Natural killer cell treated with Interleukin-12 subunit alpha and Interleukin-12 subunit beta and Interleukin-15 and Interleukin-18, amount 100 ng/mL, for 72 hours (primary cell): Measurements from ENCODE around the gene MFGE8. TPM values are rescaled to one million over a fixed set of nuclear protein-coding genes. Genes with fewer than 3 reads are reported as not detected.

ENCODE experiments used
- ATAC-seq, 2 donors: fragments of 150-1000 bp; cut with Tn5 transposase in 1 of 2; sonication (Bioruptor Pico), chemical (Tn5 transposase) in 1 of 2; 2 replicates each; pipeline ENCODE4 v1.10.0; 2021
- DNase-seq: peaks from one replicate; pipeline ENCODE4 v3.0.0; 2022; ENCODE audit warnings: low spot score
- H3K27ac Mint-ChIP-seq, 2 donors: 1 replicate in 1 of 2; 2 replicates in 1 of 2; pipeline ENCODE4 v1.8.0; 2022; ENCODE audit warnings: mixed read lengths in 2 of 2, mild to moderate bottlenecking in 1 of 2, moderate library complexity in 1 of 2
- H3K27me3 Mint-ChIP-seq, 2 donors: 1 replicate in 1 of 2; 2 replicates in 1 of 2; pipeline ENCODE4 v1.8.0; 2022; ENCODE audit warnings: mixed read lengths in 2 of 2
- H3K36me3 Mint-ChIP-seq: one replicate; pipeline ENCODE4 v1.8.0; 2022; ENCODE audit warnings: mixed read lengths
- H3K4me1 Mint-ChIP-seq, 2 donors: 1 replicate in 1 of 2; 2 replicates in 1 of 2; pipeline ENCODE4 v1.8.0; 2022; ENCODE audit warnings: low read depth in 2 of 2, mixed read lengths in 2 of 2, mild to moderate bottlenecking in 1 of 2
- H3K4me3 Mint-ChIP-seq: one replicate; pipeline ENCODE4 v1.8.0; 2022; ENCODE audit warnings: mixed read lengths
- H3K9me3 Mint-ChIP-seq: 2 replicates; pipeline ENCODE4 v1.8.0; 2022; ENCODE audit warnings: mixed read lengths
- total RNA-seq, 2 donors: library from RNA; stranded (reverse); gene quantifications; one replicate each; pipeline ENCODE4 v1.2.3, GENCODE V29; 2022

The MFGE8 gene
- total RNA-seq, 2 donors from 2014 or later: 10.9 to 46.2 TPM

GRCh38 chr15:88900982-88901418 lies 12.2 kb downstream of the MFGE8 start:
- Mint-ChIP-seq H3K9me3 (no peaks in the 10 kb centered on the region), H3K4me1 (peaks cover 17 to 25% of the 10 kb centered on the region in 2 donors), H3K36me3 (no peaks in the 10 kb centered on the region), H3K4me3 (no peak overlapping the region), H3K27me3 (no peaks in the 10 kb centered on the region), H3K27ac (no peak overlapping the region)
- DNase-seq: no peak
- ATAC-seq: no peak

- H3K4me3 Mint-ChIP-seq: no peak overlapping the region
- H3K4me1 Mint-ChIP-seq: peaks cover 20 to 29% of the 10 kb centered on the region in 2 donors
- ATAC-seq: no peak
- no peak for DNase-seq
- H3K27ac Mint-ChIP-seq: no peak overlapping the region
- H3K27me3 Mint-ChIP-seq: peaks cover 0 to 1% of the 10 kb centered on the region in 2 donors
- H3K36me3 Mint-ChIP-seq: no peaks in the 10 kb centered on the region
- no peaks in the 10 kb centered on the region for H3K9me3 Mint-ChIP-seq
Observed at GRCh38 chr15:88900309-88900981, 12.7 kb downstream of the MFGE8 start.

GRCh38 chr15:88899251-88899650 lies 13.9 kb downstream of the MFGE8 start:
- H3K27me3 Mint-ChIP-seq: peaks cover 0 to 2% of the 10 kb centered on the region in 2 donors
- H3K36me3 Mint-ChIP-seq: no peaks in the 10 kb centered on the region
- H3K9me3 Mint-ChIP-seq: no peaks in the 10 kb centered on the region
- DNase-seq: no peak
- H3K4me3 Mint-ChIP-seq: no peak overlapping the region
- no peak overlapping the region for H3K27ac Mint-ChIP-seq
- peaks cover 12 to 26% of the 10 kb centered on the region in 2 donors for H3K4me1 Mint-ChIP-seq
- ATAC-seq: no peak

DNA sequence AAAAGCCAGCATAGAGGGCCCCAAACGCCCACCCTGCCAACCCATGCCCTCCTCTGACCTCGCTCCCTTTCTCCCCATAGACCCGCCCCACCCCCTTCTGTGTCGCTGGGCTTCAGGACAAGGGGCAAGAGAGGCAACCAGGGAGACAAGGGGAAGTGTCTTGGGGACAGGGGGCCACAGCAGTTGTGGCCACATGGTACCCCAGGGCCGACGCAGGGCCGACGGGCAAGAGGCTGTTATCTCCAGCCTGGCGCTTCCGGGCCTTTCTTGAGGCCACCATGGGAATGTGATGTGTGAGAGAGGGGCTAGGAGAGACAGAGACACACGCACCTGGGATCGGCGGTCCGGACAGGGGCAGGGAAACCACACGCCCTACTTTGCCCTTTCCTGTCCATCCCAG lies 14.4 kb downstream of the MFGE8 start:
- DNase-seq (no peak), ATAC-seq (no peak)
- peak overlapping the region in 1 of 2 donors; percentile 38 for H3K27ac Mint-ChIP-seq
- no peak overlapping the region for H3K4me3 Mint-ChIP-seq
- H3K36me3 Mint-ChIP-seq: no peaks in the 10 kb centered on the region
- H3K27me3 Mint-ChIP-seq: peaks cover 0 to 2% of the 10 kb centered on the region in 2 donors
- no peaks in the 10 kb centered on the region for H3K9me3 Mint-ChIP-seq
- H3K4me1 Mint-ChIP-seq: peaks cover 12 to 31% of the 10 kb centered on the region in 2 donors

DNA sequence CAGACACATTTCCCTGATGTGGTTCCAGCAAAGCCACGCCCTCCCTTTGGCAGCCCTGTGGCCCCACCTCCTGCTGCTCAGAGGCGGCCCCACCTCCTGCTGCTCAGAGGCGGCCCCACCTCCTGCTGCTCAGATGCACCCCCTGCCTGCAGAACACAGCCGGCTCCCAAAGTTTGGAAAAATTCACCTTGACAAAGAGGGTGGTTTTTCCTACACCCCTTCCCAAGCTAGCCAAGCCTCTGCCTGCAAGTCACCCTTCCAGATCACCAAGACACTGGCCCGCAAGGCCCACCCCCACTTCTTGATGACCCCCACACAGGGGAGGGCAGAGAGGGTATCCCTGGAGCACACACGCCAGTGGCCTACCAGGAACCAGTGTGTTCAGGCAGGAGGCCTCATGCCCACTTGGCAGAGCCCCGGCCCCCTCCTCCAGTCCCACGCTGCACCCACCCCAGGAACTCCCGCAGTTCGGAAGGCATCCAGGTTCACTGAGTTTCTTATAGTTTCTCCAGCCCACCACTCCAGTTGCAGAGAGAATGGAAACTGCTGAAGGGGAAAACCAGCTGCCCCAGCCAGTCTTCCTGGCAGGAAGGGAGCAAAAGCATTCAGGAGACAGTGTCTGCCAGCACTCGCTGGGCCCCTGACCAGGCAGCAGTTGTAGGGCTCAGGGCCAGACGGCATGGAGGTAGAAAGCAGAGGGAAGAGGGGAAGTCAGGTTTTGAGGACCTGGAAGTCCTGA lies 15.6 kb downstream of the MFGE8 start:
- ATAC-seq (peak; percentile 45 to 71), DNase-seq (peak; percentile 71)
- Mint-ChIP-seq H3K4me3 (no peak overlapping the region), H3K27ac (no peak overlapping the region), H3K27me3 (peaks cover 0 to 2% of the 10 kb centered on the region in 2 donors), H3K4me1 (peaks cover 12 to 37% of the 10 kb centered on the region in 2 donors), H3K36me3 (no peaks in the 10 kb centered on the region), H3K9me3 (no peaks in the 10 kb centered on the region)

- Mint-ChIP-seq H3K4me3 (no peak overlapping the region), H3K27me3 (peaks cover 0 to 2% of the 10 kb centered on the region in 2 donors), H3K36me3 (no peaks in the 10 kb centered on the region), H3K27ac (peak overlapping the region in 1 of 2 donors; percentile 26), H3K4me1 (peaks cover 12 to 37% of the 10 kb centered on the region in 2 donors), H3K9me3 (no peaks in the 10 kb centered on the region)
- DNase-seq (no peak), ATAC-seq (no peak)
Observed at GRCh38 chr15:88897142-88897455, 16.1 kb downstream of the MFGE8 start.

DNA sequence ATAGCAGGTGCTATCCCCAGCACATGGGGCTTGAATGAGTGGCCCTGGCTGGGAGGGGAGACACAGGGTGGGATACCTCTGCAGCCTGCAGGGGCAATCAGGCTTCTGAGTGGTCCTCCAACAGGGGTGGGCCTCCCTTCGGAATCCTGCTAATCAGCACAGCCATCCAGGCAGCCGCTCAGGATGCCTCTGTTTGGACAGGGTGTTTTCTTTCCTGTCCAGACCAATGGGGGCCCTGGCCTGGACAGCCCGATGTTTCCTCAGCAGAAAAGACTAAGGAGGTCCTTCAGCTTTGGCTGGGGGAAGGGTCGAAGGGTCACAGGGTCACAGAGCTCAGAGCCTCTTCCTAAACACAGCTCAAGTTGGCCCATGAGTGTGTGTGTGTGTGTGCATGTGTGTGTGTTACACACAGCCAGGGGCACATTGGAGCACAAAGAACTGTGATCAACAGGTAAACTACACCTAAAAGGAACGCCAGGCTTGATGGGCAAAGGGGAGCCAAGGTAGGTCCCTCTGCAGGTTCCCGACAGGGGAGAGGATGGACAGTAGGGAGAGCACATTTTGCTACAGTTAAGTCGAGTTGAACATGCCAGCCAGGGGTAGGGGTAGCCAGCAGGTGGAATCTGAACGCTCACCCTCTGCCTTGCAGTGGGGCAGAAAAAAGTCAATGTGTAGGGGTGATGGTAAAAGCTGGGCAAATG lies 16.7 kb downstream of the MFGE8 start:
- H3K9me3 Mint-ChIP-seq: no peaks in the 10 kb centered on the region
- H3K27ac Mint-ChIP-seq: peak overlapping the region in 1 of 2 donors; percentile 26
- H3K27me3 Mint-ChIP-seq: peaks cover 0 to 2% of the 10 kb centered on the region in 2 donors
- peaks cover 12 to 36% of the 10 kb centered on the region in 2 donors for H3K4me1 Mint-ChIP-seq
- H3K4me3 Mint-ChIP-seq: no peak overlapping the region
- ATAC-seq (no peak), DNase-seq (no peak)
- H3K36me3 Mint-ChIP-seq: no peaks in the 10 kb centered on the region

GRCh38 chr15:88894819-88895767 lies 18.1 kb downstream of the MFGE8 start, which contains the start of gene HAPLN3:
HAPLN3 (minus strand) TSS chr15:88895544; CDS start chr15:88887298, 8,246 bp downstream.
- peaks cover 12 to 40% of the 10 kb centered on the region in 2 donors for H3K4me1 Mint-ChIP-seq
- H3K4me3 Mint-ChIP-seq: peak within 1 kb of the TSS; percentile 85
- ATAC-seq: peak; percentile 80 to 85
- H3K9me3 Mint-ChIP-seq: no peaks in the 10 kb centered on the region
- DNase-seq: peak; percentile 89
- H3K27me3 Mint-ChIP-seq: peaks cover 0 to 2% of the 10 kb centered on the region in 2 donors
- H3K36me3 Mint-ChIP-seq: no peaks in the 10 kb centered on the region
- H3K27ac Mint-ChIP-seq: peak within 1 kb of the TSS; percentile 49 to 90

DNA sequence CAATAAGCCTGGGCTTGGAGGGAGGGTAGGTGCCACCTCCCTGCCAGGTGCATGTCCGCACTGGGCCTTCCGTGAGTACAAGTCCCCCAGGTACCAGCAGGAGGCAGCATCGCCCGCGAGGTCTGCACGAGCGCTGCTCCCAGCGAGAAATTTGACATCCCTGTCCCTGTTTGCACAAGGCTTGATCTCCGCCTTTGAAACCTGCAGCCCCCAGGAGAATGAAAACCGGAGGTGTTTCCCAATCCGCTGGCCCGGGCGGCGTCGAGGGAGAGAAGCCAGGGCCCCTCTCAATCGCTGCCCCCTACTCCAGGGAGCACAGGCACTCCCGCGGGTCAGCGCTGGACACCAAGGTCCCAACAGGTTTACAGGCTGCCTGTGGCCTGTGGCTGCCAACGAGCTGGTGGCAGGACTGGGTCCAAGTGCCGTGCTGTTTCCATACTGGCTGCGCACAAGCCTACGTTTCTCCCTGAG lies 18.8 kb downstream of the MFGE8 start:
- H3K36me3 Mint-ChIP-seq: no peaks in the 10 kb centered on the region
- H3K27me3 Mint-ChIP-seq: peaks cover 0 to 2% of the 10 kb centered on the region in 2 donors
- H3K4me1 Mint-ChIP-seq: peaks cover 12 to 47% of the 10 kb centered on the region in 2 donors

DNA sequence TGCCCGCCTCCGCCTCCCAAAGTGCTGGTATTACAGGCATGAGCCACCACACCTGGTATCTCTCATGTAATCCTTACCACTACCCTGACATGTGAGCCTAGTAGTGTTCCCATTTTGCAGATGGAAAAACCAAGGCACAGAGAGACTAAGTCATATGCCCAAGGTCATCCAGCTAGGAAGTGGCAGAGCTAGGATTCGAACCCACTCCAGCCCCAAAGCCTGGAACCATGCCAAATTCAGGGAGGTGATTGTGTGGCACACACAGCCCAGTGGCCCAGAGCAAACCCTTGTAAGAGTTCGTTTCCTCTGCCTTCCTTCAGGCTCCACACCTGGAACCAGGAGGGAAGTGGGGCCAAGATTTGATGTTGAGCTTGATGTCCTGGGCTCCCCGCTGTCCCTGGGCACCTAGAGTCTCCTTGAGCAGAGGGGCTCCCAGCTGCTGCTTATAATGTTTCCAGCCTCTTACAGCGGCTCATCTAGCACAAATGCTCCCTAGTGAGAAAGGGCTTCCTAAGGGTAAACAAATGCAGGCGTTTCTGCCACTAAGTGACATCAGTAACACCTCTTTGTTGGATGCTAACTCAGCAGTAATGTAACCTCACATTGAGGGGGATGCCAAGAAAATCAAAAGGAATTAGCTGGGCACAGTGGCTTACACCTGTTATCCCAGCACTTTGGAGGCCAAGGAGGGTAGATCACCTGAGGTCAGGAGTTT lies 21.5 kb downstream of the MFGE8 start:
- H3K4me1 Mint-ChIP-seq: peaks cover 8 to 45% of the 10 kb centered on the region in 2 donors
- H3K9me3 Mint-ChIP-seq: no peaks in the 10 kb centered on the region
- DNase-seq (no peak), ATAC-seq (no peak)
- H3K36me3 Mint-ChIP-seq: no peaks in the 10 kb centered on the region
- peak overlapping the region in 1 of 2 donors; percentile 61 for H3K27ac Mint-ChIP-seq
- no peak overlapping the region for H3K4me3 Mint-ChIP-seq
- H3K27me3 Mint-ChIP-seq: peaks cover 0 to 2% of the 10 kb centered on the region in 2 donors

More for the DNA sequence above, 18.8 kb downstream of the MFGE8 start:
- Mint-ChIP-seq H3K27ac (peak overlapping the region in 1 of 2 donors; percentile 78), H3K4me3 (peak overlapping the region; percentile 77), H3K9me3 (no peaks in the 10 kb centered on the region)
- ATAC-seq (peak; percentile 63 to 66), DNase-seq (peak; percentile 74)

DNA sequence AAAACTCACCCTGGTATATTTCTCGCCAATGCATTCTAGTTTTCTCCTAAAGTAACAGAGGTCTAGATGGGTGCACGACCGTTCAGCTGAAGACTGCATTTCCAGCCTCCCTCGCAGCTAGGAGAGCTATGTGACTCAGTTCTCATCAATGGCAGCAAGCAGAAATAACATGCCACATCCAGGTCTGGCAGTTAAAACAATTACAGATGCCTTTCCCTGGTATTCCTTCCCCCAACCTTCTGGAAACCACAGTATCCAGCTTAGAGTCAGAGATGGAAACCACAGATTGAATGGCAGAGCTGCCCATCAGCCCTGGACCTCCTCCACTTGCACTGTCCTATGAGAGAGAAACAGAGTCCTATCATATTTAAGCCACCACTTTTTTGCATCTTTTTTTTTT lies 22.7 kb downstream of the MFGE8 start:
- Mint-ChIP-seq H3K4me1 (peaks cover 3 to 39% of the 10 kb centered on the region in 2 donors), H3K9me3 (no peaks in the 10 kb centered on the region), H3K27ac (peak overlapping the region in 1 of 2 donors; percentile 61), H3K27me3 (peaks cover 0 to 1% of the 10 kb centered on the region in 2 donors), H3K4me3 (no peak overlapping the region), H3K36me3 (no peaks in the 10 kb centered on the region)
- no peak for DNase-seq
- ATAC-seq: no peak

DNA sequence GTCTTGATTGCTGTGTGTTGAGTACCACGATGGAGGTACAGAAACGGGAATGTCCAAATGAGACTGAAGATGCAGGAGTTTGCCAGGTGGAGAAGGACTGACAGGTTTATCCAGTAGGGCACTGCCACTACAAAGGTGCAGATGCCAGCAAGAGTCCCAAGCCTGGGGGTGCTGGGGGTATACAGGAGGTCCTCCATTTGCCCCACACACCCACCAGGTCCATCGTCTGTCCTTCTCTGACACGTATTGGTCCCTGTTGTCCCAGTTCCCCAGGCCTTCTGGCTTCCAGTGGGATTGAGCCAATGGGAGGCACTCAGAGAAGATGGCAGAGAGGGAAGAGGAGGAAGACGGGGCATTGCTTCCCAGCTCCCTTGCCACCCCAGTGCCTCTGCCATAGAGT lies 24.5 kb downstream of the MFGE8 start:
- Mint-ChIP-seq H3K27me3 (no peaks in the 10 kb centered on the region), H3K4me3 (no peak overlapping the region), H3K4me1 (peaks cover 0 to 32% of the 10 kb centered on the region in 2 donors), H3K9me3 (no peaks in the 10 kb centered on the region), H3K27ac (no peak overlapping the region), H3K36me3 (no peaks in the 10 kb centered on the region)
- no peak for DNase-seq
- no peak for ATAC-seq
